ENCODE results near the gene TMEM178B.
A peak's percentile ranks its signal among the peaks of the same experiment; 100 is the strongest.
"Not testable (repeated sequence)": the region's sequence is repeated elsewhere in the genome, so short reads cannot be mapped to it uniquely, and the experiment has no call there.

Gene TMEM178B

GRCh38 chr7:141073641-141074161, at the start of gene TMEM178B:
Gene TMEM178B (plus strand): TSS chr7:141074064.
- DNase-seq (ENCODE audit: low spot score): no peak
- no peak for FAIRE-seq

GRCh38 chr7:141024668-141025067, 49.2 kb upstream of the TMEM178B start:
- DNase-seq (ENCODE audit: low spot score) (no peak), FAIRE-seq (no peak)

GRCh38 chr7:141027043-141027442, 46.8 kb upstream of the TMEM178B start:
- DNase-seq (ENCODE audit: low spot score) (no peak), FAIRE-seq (no peak)

- FAIRE-seq: no peak
Observed at GRCh38 chr7:141028767-141029166, 45.1 kb upstream of the TMEM178B start.

GRCh38 chr7:141032539-141033323, 41.1 kb upstream of the TMEM178B start:
- FAIRE-seq; DNase-seq (ENCODE audit: low spot score): not testable (repeated sequence)

More at GRCh38 chr7:141028767-141029166, 45.1 kb upstream of the TMEM178B start:
- no peak for DNase-seq (ENCODE audit: low spot score)

GRCh38 chr7:141038100-141038499, 35.8 kb upstream of the TMEM178B start:
- FAIRE-seq; DNase-seq (ENCODE audit: low spot score): not testable (repeated sequence)

- peak; percentile 69 for FAIRE-seq
- DNase-seq (ENCODE audit: low spot score): peak; percentile 64
Observed at GRCh38 chr7:141039376-141039775, 34.5 kb upstream of the TMEM178B start.

GRCh38 chr7:141042222-141043193, 31.4 kb upstream of the TMEM178B start:
- no peak for FAIRE-seq
- no peak for DNase-seq (ENCODE audit: low spot score)

GRCh38 chr7:141043616-141044015, 30.2 kb upstream of the TMEM178B start:
- peak; percentile 61 for DNase-seq (ENCODE audit: low spot score)
- peak; percentile 55 for FAIRE-seq

GRCh38 chr7:141045126-141045841, 28.6 kb upstream of the TMEM178B start:
- FAIRE-seq: no peak
- peak; percentile 99 for DNase-seq (ENCODE audit: low spot score)

- DNase-seq (ENCODE audit: low spot score) (peak; percentile 98), FAIRE-seq (peak; percentile 99)
Observed at GRCh38 chr7:141045842-141046620, 27.8 kb upstream of the TMEM178B start.

- DNase-seq (ENCODE audit: low spot score): peak; percentile 89
- peak; percentile 89 for FAIRE-seq
Observed at GRCh38 chr7:141053626-141054025, 20.2 kb upstream of the TMEM178B start.

GRCh38 chr7:141055146-141055545, 18.7 kb upstream of the TMEM178B start:
- FAIRE-seq (no peak), DNase-seq (ENCODE audit: low spot score) (no peak)

- DNase-seq (ENCODE audit: low spot score): no peak
- FAIRE-seq: no peak
Observed at GRCh38 chr7:141057788-141058187, 16.1 kb upstream of the TMEM178B start.

- DNase-seq (ENCODE audit: low spot score): not testable (repeated sequence)
Observed at GRCh38 chr7:141067856-141068255, 6.0 kb upstream of the TMEM178B start.

GRCh38 chr7:141071260-141071854, 2.5 kb upstream of the TMEM178B start:
- DNase-seq (ENCODE audit: low spot score) (peak; percentile 44), FAIRE-seq (no peak)

More at GRCh38 chr7:141067856-141068255, 6.0 kb upstream of the TMEM178B start:
- not testable (repeated sequence) for FAIRE-seq

- DNase-seq (ENCODE audit: low spot score): no peak
Observed at GRCh38 chr7:141071855-141072547, 1.9 kb upstream of the TMEM178B start.

GRCh38 chr7:141072548-141073172, 1.2 kb upstream of the TMEM178B start:
- DNase-seq (ENCODE audit: low spot score): peak; percentile 77
- peak; percentile 66 for FAIRE-seq

More at GRCh38 chr7:141071855-141072547, 1.9 kb upstream of the TMEM178B start:
- no peak for FAIRE-seq

Data from RCC 7860 (cell line).